T-cell (primary cell): ENCODE results near the gene LGMN. TPM values are rescaled to one million over a fixed set of nuclear protein-coding genes. Genes with fewer than 3 reads are reported as not detected.

Experiments
- ATAC-seq, 4 experiments: fragments of 200-7000 bp in 3 of 4; fragments of 150-1000 bp in 1 of 4; cut with Tn5 transposase; replicated peaks in 1 of 4; 1 replicate in 3 of 4; 2 replicates in 1 of 4; pipeline ENCODE4 v1.10.0; 2021; ENCODE audit warnings: moderate library complexity in 3 of 4, mild to moderate bottlenecking in 2 of 4, moderate number of reproducible peaks in 1 of 4
- CTCF ChIA-PET, 2 donors: fragments of 300-600 bp; sonication (Branson Sonifier 250); formaldehyde crosslinking; loops; one replicate each; lab custom pipeline; 2022; ENCODE audit warnings: antibody characterized with exemption in 2 of 2; lab: Charles Lee
- POLR2A ChIA-PET, 2 donors: fragments of 300-600 bp; sonication (Branson Sonifier 250); formaldehyde crosslinking; loops; one replicate each; lab custom pipeline; 2022; ENCODE audit warnings: antibody characterized with exemption in 2 of 2; lab: Charles Lee
- DNase-seq, 35 experiments: peaks; one replicate each; pipeline versions ENCODE4 v3.0.0 to v3.0.0-alpha.2; 2013 to 2023
- H3K27ac ChIP-seq: one replicate; pipeline ENCODE4 v1.5.1; 2013; ENCODE audit warnings: low read length
- H3K27me3 ChIP-seq, 2 experiments: replicated peaks in 1 of 2; 1 replicate in 1 of 2; 2 replicates in 1 of 2; pipeline versions ENCODE4 v1.6.1 to v1.7.0; 2013; ENCODE audit warnings: low read length in 1 of 2, mixed read lengths in 1 of 2; ENCODE audit not compliant: control insufficient read depth in 2 of 2, insufficient read depth in 2 of 2; ENCODE audit errors: extremely low read depth in 1 of 2
- H3K36me3 ChIP-seq, 2 donors: 1 replicate in 1 of 2; 2 replicates in 1 of 2; pipeline versions ENCODE4 v1.6.1 to v1.7.0; 2013; ENCODE audit warnings: low read length in 1 of 2; ENCODE audit not compliant: control insufficient read depth in 2 of 2, insufficient read depth in 1 of 2; ENCODE audit errors: extremely low read depth in 1 of 2
- H3K4me1 ChIP-seq, 2 experiments: 1 replicate in 1 of 2; 2 replicates in 1 of 2; pipeline versions ENCODE4 v1.6.1 to v1.7.0; 2013; ENCODE audit warnings: low read length in 2 of 2, mixed read lengths in 1 of 2; ENCODE audit not compliant: insufficient read depth in 2 of 2, control insufficient read depth in 1 of 2; ENCODE audit errors: extremely low read depth in 1 of 2
- H3K4me3 ChIP-seq, 2 donors: 1 replicate in 1 of 2; 2 replicates in 1 of 2; pipeline versions ENCODE4 v1.5.1 to v1.7.0; 2013; ENCODE audit warnings: mild to moderate bottlenecking in 2 of 2, low read length in 1 of 2, moderate library complexity in 1 of 2; ENCODE audit not compliant: control insufficient read depth in 1 of 2; ENCODE audit errors: extremely low read depth in 1 of 2
- H3K9me3 ChIP-seq: 2 replicates; pipeline ENCODE4 v1.7.0; 2013
- H3K27ac Mint-ChIP-seq, 2 donors: one replicate each; pipeline ENCODE4 v1.8.0; 2020 to 2021; ENCODE audit warnings: mild to moderate bottlenecking in 2 of 2, mixed read lengths in 2 of 2
- H3K27me3 Mint-ChIP-seq, 2 donors: one replicate each; pipeline ENCODE4 v1.8.0; 2021 to 2022; ENCODE audit warnings: mixed read lengths in 2 of 2
- H3K36me3 Mint-ChIP-seq: one replicate; pipeline ENCODE4 v1.8.0; 2021; ENCODE audit warnings: mixed read lengths
- H3K4me1 Mint-ChIP-seq, 3 donors: one replicate each; pipeline ENCODE4 v1.8.0; 2020 to 2022; ENCODE audit warnings: mixed read lengths in 3 of 3, mild to moderate bottlenecking in 1 of 3
- H3K4me3 Mint-ChIP-seq, 3 donors: one replicate each; pipeline ENCODE4 v1.8.0; 2020 to 2022; ENCODE audit warnings: mild to moderate bottlenecking in 3 of 3, mixed read lengths in 3 of 3, moderate library complexity in 3 of 3
- H3K9me3 Mint-ChIP-seq, 3 donors: one replicate each; pipeline ENCODE4 v1.8.0; 2020 to 2022; ENCODE audit warnings: mixed read lengths in 3 of 3
- WGBS: methylation state at CpG from one replicate; pipeline ENCODE4 v1.1.5; 2013; ENCODE audit warnings: missing lambda C conversion rate; ENCODE audit not compliant: insufficient coverage; 5-methylcytosine and 5-hydroxymethylcytosine counted together
- total RNA-seq, 35 experiments: library from RNA in 6 of 35; stranded (reverse) in 6 of 35; fragments of 120-200 nt in 1 of 35; gene quantifications; one replicate each; pipeline versions ENCODE4 v1.2.1 to v1.2.4 and lab custom pipeline; 2013 to 2026

The LGMN gene
- total RNA-seq, 5 donors from 2014 or later (not counting 1 experiment from before 2014, with no cell fraction given) = 6.1 to 11.1 (median 8.8) TPM

- H3K9me3 Mint-ChIP-seq = no peaks in the 10 kb centered on the region
- no peaks in the 10 kb centered on the region for H3K9me3 ChIP-seq
- H3K36me3 Mint-ChIP-seq = no peaks in the 10 kb centered on the region
- H3K4me1 Mint-ChIP-seq = peaks cover 33 to 43% (median 38%) of the 10 kb centered on the region in 3 donors
- no CpG with 5 or more reads among the region's 2 CpGs for WGBS
- peaks cover 7 to 19% of the 10 kb centered on the region in 2 donors for H3K36me3 ChIP-seq
- ATAC-seq = peak; percentile 57 to 73 (median 60)
- ChIA-PET CTCF (no interaction called here), POLR2A (no interaction called here)
- no peaks in the 10 kb centered on the region for H3K27me3 ChIP-seq
- no peak overlapping the region for H3K27ac ChIP-seq
- H3K27ac Mint-ChIP-seq = peak overlapping the region; percentile 49 to 72
- DNase-seq = peak; percentile 30 to 71 (median 55)
- H3K27me3 Mint-ChIP-seq = peaks cover 0 to 4% of the 10 kb centered on the region in 2 donors
- H3K4me3 ChIP-seq = no peak overlapping the region
- H3K4me1 ChIP-seq = peaks cover 0 to 29% of the 10 kb centered on the region in 2 experiments
- no peak overlapping the region for H3K4me3 Mint-ChIP-seq
Measured at GRCh38 chr14:92692822-92693226, 55.6 kb downstream of the LGMN start.

- Mint-ChIP-seq H3K27ac (peak overlapping the region in 1 of 2 donors; percentile 58), H3K9me3 (no peaks in the 10 kb centered on the region), H3K27me3 (no peaks in the 10 kb centered on the region), H3K4me1 (peaks cover 26 to 33% (median 30%) of the 10 kb centered on the region in 3 donors), H3K4me3 (no peak overlapping the region), H3K36me3 (peaks cover 12% of the 10 kb centered on the region)
- Histone ChIP-seq H3K4me3 (no peak overlapping the region), H3K27ac (no peak overlapping the region), H3K9me3 (no peaks in the 10 kb centered on the region), H3K4me1 (peaks cover 0 to 29% of the 10 kb centered on the region in 2 experiments), H3K36me3 (peaks cover 16 to 35% of the 10 kb centered on the region in 2 donors), H3K27me3 (no peaks in the 10 kb centered on the region)
- ATAC-seq (no peak), DNase-seq (peak in 1 of 35 experiments; percentile 33)
- WGBS = 91% methylated on average over 12 of the region's 13 CpGs
- ChIA-PET CTCF (interaction anchor here (0.5 to 1.2 kb wide), 5 partner anchors 61 to 568 kb away, joined by 3 to 9 read pairs (median 3); no protein-coding TSS in a partner anchor), POLR2A (interaction anchor here in 1 of 2 donors (0.6 kb wide), 2 partner anchors 416 to 1218 kb away, joined by 3 to 5 read pairs; no protein-coding TSS in a partner anchor)
Measured at GRCh38 chr14:92690171-92691011, 58.0 kb downstream of the LGMN start.

- ChIA-PET CTCF (interaction anchor here (0.5 to 1.3 kb wide), 3 partner anchors 25 to 87 kb away, joined by 3 to 4 read pairs (median 3); no protein-coding TSS in a partner anchor), POLR2A (interaction anchor here in 1 of 2 donors (0.6 kb wide), 2 partner anchors 14 to 29 kb away, joined by 3 to 4 read pairs; no protein-coding TSS in a partner anchor)
- no peaks in the 10 kb centered on the region for H3K9me3 ChIP-seq
- H3K27ac Mint-ChIP-seq = no peak overlapping the region
- no peak overlapping the region for H3K4me3 Mint-ChIP-seq
- peaks cover 15% of the 10 kb centered on the region for H3K36me3 Mint-ChIP-seq
- no peak overlapping the region for H3K4me3 ChIP-seq
- WGBS = 90% methylated on average over 17 of the region's 30 CpGs
- H3K27ac ChIP-seq = no peak overlapping the region
- H3K4me1 ChIP-seq = peaks cover 0 to 18% of the 10 kb centered on the region in 2 experiments
- H3K27me3 ChIP-seq = no peaks in the 10 kb centered on the region
- H3K9me3 Mint-ChIP-seq = no peaks in the 10 kb centered on the region
- peaks cover 20 to 51% of the 10 kb centered on the region in 2 donors for H3K36me3 ChIP-seq
- H3K27me3 Mint-ChIP-seq = no peaks in the 10 kb centered on the region
- DNase-seq (no peak), ATAC-seq (no peak)
- peaks cover 15 to 18% (median 17%) of the 10 kb centered on the region in 3 donors for H3K4me1 Mint-ChIP-seq
Measured at GRCh38 chr14:92688434-92689375, 59.7 kb downstream of the LGMN start.

GRCh38 chr14:92687681-92688433 is 60.6 kb downstream of the LGMN start:
- no peak overlapping the region for H3K4me3 ChIP-seq
- 96% methylated on average over 77 of the region's 80 CpGs for WGBS
- no peaks in the 10 kb centered on the region for H3K27me3 ChIP-seq
- Mint-ChIP-seq H3K4me1 (peaks cover 6 to 10% (median 8%) of the 10 kb centered on the region in 3 donors), H3K9me3 (no peaks in the 10 kb centered on the region), H3K4me3 (no peak overlapping the region), H3K36me3 (peaks cover 15% of the 10 kb centered on the region), H3K27me3 (no peaks in the 10 kb centered on the region), H3K27ac (no peak overlapping the region)
- DNase-seq = no peak
- ChIA-PET POLR2A (no interaction called here), CTCF (interaction anchor here (0.5 to 1.3 kb wide), 2 partner anchors 78 to 86 kb away, joined by 3 read pairs; no protein-coding TSS in a partner anchor)
- peaks cover 0 to 10% of the 10 kb centered on the region in 2 experiments for H3K4me1 ChIP-seq
- peaks cover 20 to 57% of the 10 kb centered on the region in 2 donors for H3K36me3 ChIP-seq
- H3K9me3 ChIP-seq = no peaks in the 10 kb centered on the region
- no peak for ATAC-seq
- no peak overlapping the region for H3K27ac ChIP-seq

- H3K27ac ChIP-seq = no peak overlapping the region
- H3K36me3 Mint-ChIP-seq = peaks cover 15% of the 10 kb centered on the region
- ATAC-seq (peak; percentile 56 to 78 (median 70)), DNase-seq (peak in 26 of 35 experiments; percentile 22 to 76 (median 55))
- no peak overlapping the region for H3K4me3 Mint-ChIP-seq
- peaks cover 0 to 1% of the 10 kb centered on the region in 2 experiments for H3K4me1 ChIP-seq
- H3K4me3 ChIP-seq = no peak overlapping the region
- CTCF ChIA-PET = interaction anchor here in 1 of 2 donors (0.6 kb wide), 1 partner anchor 30 kb away, joined by 3 read pairs; no protein-coding TSS in a partner anchor
- no peaks in the 10 kb centered on the region for H3K9me3 ChIP-seq
- no peaks in the 10 kb centered on the region for H3K9me3 Mint-ChIP-seq
- WGBS = 56% methylated on average over 38 of the region's 45 CpGs
- peaks cover 0 to 3% (median 2%) of the 10 kb centered on the region in 3 donors for H3K4me1 Mint-ChIP-seq
- no peaks in the 10 kb centered on the region for H3K27me3 Mint-ChIP-seq
- no peaks in the 10 kb centered on the region for H3K27me3 ChIP-seq
- H3K27ac Mint-ChIP-seq = peak overlapping the region in 1 of 2 donors; percentile 64
- POLR2A ChIA-PET = no interaction called here
- H3K36me3 ChIP-seq = peaks cover 24 to 65% of the 10 kb centered on the region in 2 donors
Measured at GRCh38 chr14:92686900-92687427, 61.5 kb downstream of the LGMN start.
